ENCODE measurements around the gene CXXC4. TPM values are rescaled to one million over a fixed set of nuclear protein-coding genes. Genes with fewer than 3 reads are reported as not detected.

The CXXC4 gene
- total RNA-seq, 4 donors from 2014 or later = 0.40 to 4.8 (median 3.0) TPM

DNA sequence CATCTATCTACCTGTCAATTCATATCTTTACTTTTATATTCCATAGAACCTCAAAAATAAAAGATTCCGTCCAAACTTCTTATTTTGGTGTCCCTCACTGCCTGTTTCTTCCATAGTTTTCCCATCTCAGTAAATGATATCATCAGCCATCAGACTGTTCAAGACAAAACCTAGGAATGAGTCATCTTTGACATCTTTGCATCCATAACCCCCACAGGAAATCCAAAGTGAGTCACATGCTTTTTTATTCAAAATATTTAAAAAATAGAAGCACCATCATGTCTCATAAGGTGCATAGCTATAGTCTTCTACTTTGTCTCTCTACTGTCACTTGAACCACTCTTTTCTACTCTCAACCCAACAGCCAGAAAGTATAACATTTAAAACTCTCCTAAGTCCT, 29.9 kb upstream of the CXXC4 start:
- Histone ChIP-seq H3K4me3 (no peak overlapping the region), H3K27me3 (no peaks in the 10 kb centered on the region), H3K27ac (no peak overlapping the region), H3K9me3 (no peaks in the 10 kb centered on the region), H3K4me1 (no peaks in the 10 kb centered on the region), H3K36me3 (no peaks in the 10 kb centered on the region)
- no peak for ATAC-seq
- TF ChIP-seq POLR2AphosphoS5 (IDR thresholded peaks at IDR 0.05) (no peak), EP300 (IDR thresholded peaks at IDR 0.05) (no peak), POLR2A (IDR thresholded peaks at IDR 0.05) (no peak)
- TF ChIP-seq, protein P1, sequence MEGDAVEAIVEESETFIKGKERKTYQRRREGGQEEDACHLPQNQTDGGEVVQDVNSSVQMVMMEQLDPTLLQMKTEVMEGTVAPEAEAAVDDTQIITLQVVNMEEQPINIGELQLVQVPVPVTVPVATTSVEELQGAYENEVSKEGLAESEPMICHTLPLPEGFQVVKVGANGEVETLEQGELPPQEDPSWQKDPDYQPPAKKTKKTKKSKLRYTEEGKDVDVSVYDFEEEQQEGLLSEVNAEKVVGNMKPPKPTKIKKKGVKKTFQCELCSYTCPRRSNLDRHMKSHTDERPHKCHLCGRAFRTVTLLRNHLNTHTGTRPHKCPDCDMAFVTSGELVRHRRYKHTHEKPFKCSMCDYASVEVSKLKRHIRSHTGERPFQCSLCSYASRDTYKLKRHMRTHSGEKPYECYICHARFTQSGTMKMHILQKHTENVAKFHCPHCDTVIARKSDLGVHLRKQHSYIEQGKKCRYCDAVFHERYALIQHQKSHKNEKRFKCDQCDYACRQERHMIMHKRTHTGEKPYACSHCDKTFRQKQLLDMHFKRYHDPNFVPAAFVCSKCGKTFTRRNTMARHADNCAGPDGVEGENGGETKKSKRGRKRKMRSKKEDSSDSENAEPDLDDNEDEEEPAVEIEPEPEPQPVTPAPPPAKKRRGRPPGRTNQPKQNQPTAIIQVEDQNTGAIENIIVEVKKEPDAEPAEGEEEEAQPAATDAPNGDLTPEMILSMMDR (IDR thresholded peaks at IDR 0.05) = no peak
- 89% methylated on average over 1 of the region's 1 CpG; no CpG with 5 or more reads in 1 of the 2 donors for WGBS, 2 donors (ENCODE audit: low coverage in 1 of 2)

DNA sequence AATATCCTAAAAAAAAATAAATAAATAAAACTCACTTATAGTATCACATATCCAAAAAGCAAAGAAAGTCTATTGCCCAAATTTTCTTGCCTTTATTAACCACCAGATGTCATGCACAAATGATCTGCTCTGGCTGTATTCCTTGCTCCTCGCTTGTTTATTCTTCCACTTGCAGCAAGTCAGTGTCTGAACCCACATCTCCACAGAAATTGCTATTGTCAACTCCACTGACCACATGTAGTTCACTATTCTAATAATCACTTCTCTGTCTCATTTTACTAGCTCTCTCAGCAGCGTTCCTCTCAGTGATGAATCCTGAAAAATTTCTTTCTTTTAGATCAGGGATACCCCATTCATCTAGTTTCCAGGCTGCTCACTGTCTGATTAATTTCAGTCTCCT, 29.3 kb upstream of the CXXC4 start:
- no peaks in the 10 kb centered on the region for H3K4me1 ChIP-seq
- H3K27ac ChIP-seq = no peak overlapping the region
- ATAC-seq = no peak
- H3K9me3 ChIP-seq = no peaks in the 10 kb centered on the region
- H3K36me3 ChIP-seq = no peaks in the 10 kb centered on the region
- TF ChIP-seq, protein P1 (IDR thresholded peaks at IDR 0.05) = no peak
- no peak for TF ChIP-seq EP300 (IDR thresholded peaks at IDR 0.05)
- no peak for TF ChIP-seq POLR2AphosphoS5 (IDR thresholded peaks at IDR 0.05)
- TF ChIP-seq POLR2A (IDR thresholded peaks at IDR 0.05) = no peak
- 44 to 77% methylated on average over 2 of the region's 2 CpGs for WGBS, 2 donors (ENCODE audit: low coverage in 1 of 2)
- H3K27me3 ChIP-seq = no peaks in the 10 kb centered on the region
- H3K4me3 ChIP-seq = no peak overlapping the region

DNA sequence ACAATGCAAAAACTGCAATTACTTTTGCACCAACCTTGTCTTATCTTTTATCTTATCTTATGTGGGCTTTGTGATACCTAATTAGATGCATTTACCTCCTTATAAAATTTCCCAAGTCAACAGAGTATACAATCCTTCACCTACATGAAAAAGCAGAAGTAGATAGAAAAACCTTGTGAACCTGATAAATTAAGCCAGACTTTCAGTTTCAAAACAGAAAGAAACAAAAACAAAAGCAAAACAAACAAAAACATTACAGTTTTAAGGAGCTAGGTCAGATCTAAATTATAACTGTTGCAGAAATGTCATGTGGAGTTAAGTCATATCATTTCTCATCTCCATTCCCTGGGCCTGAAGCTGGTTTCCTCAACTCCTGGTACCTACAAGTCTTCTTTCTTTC, 24.9 kb upstream of the CXXC4 start:
- Histone ChIP-seq H3K27me3 (no peaks in the 10 kb centered on the region), H3K27ac (no peak overlapping the region), H3K4me3 (no peak overlapping the region), H3K4me1 (no peaks in the 10 kb centered on the region), H3K9me3 (no peaks in the 10 kb centered on the region), H3K36me3 (no peaks in the 10 kb centered on the region)
- TF ChIP-seq EP300 (IDR thresholded peaks at IDR 0.05) = no peak
- TF ChIP-seq POLR2A (IDR thresholded peaks at IDR 0.05) = no peak
- no peak for ATAC-seq

DNA sequence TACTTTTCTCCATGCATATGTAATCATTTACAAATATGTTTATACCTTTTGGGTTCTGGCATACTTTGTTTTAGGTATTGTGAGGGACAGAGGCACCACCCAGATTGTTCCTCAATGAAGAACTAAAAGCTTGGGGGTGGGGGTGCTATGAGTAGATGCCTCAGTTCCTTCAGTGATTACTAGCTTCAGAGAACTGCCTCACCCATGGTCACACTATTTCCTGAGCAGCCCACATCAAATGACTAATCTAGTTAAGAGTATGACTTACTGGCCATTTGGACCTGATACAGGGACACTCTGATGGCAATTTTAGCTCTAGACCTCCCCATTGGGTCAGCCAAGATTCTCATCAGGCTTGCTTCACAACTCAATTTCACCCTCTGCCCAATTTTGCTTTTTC, 22.2 kb upstream of the CXXC4 start:
- Histone ChIP-seq H3K27me3 (no peaks in the 10 kb centered on the region), H3K27ac (no peak overlapping the region), H3K4me1 (no peaks in the 10 kb centered on the region), H3K9me3 (no peaks in the 10 kb centered on the region), H3K4me3 (no peak overlapping the region), H3K36me3 (no peaks in the 10 kb centered on the region)
- ATAC-seq = no peak
- no peak for TF ChIP-seq POLR2AphosphoS5 (IDR thresholded peaks at IDR 0.05)
- no peak for TF ChIP-seq EP300 (IDR thresholded peaks at IDR 0.05)
- TF ChIP-seq, protein P1 (IDR thresholded peaks at IDR 0.05) = no peak
- no peak for TF ChIP-seq POLR2A (IDR thresholded peaks at IDR 0.05)

DNA sequence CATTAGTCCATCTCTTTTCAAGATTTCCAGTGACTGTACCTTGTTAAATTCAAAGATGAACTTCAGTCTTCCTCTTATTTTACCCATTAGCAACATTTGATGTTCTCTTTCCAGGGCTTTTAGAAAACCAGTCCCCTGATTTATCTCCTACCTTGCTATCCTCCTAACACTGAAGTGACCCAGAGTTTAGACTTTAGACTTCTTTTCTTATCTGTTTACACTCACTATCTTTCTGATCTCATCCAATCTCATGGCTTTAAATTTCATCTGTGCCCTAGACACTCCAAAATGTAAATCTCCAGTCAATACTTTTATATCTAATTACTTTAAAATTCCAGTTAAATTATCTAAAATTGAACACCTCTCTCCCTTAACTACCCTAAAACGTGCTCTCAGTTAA, 13.5 kb upstream of the CXXC4 start:
- no peak for ATAC-seq
- H3K4me3 ChIP-seq = no peak overlapping the region
- WGBS, 2 donors (ENCODE audit: low coverage in 1 of 2) = 64 to 89% methylated on average over 1 of the region's 1 CpG

More for the DNA sequence above, 13.5 kb upstream of the CXXC4 start:
- Histone ChIP-seq H3K36me3 (no peaks in the 10 kb centered on the region), H3K27me3 (no peaks in the 10 kb centered on the region), H3K9me3 (no peaks in the 10 kb centered on the region), H3K27ac (no peak overlapping the region), H3K4me1 (peaks cover 0 to 3% (median 0%) of the 10 kb centered on the region in 3 donors)
- no peak for TF ChIP-seq EP300 (IDR thresholded peaks at IDR 0.05)
- TF ChIP-seq, protein P1 (IDR thresholded peaks at IDR 0.05) = no peak
- TF ChIP-seq POLR2A (IDR thresholded peaks at IDR 0.05) = no peak
- no peak for TF ChIP-seq POLR2AphosphoS5 (IDR thresholded peaks at IDR 0.05)

All from gastroesophageal sphincter (tissue), 4 donors.